Fibroblast of lung (primary cell): Measurements from ENCODE around the gene COL1A1.

ENCODE experiments used
- EZH2 ChIP-seq: IDR thresholded peaks from 2 replicates; pipeline ENCODE4 v1.5.1; 2012; ENCODE audit warnings: low read length, control low read depth, mild to moderate bottlenecking; ENCODE audit errors: missing control alignments
- TF ChIP-seq, protein P1 (sequence below), 2 donors: IDR thresholded peaks in 1 of 2; conservative IDR thresholded peaks in 1 of 2; 1 replicate in 1 of 2; 2 replicates in 1 of 2; pipeline ENCODE4 v1.5.1; 2011 to 2012; ENCODE audit warnings: low read length in 2 of 2, control low read depth in 1 of 2, inconsistent platforms in 1 of 2, low read depth in 1 of 2, mild to moderate bottlenecking in 1 of 2

DNA sequence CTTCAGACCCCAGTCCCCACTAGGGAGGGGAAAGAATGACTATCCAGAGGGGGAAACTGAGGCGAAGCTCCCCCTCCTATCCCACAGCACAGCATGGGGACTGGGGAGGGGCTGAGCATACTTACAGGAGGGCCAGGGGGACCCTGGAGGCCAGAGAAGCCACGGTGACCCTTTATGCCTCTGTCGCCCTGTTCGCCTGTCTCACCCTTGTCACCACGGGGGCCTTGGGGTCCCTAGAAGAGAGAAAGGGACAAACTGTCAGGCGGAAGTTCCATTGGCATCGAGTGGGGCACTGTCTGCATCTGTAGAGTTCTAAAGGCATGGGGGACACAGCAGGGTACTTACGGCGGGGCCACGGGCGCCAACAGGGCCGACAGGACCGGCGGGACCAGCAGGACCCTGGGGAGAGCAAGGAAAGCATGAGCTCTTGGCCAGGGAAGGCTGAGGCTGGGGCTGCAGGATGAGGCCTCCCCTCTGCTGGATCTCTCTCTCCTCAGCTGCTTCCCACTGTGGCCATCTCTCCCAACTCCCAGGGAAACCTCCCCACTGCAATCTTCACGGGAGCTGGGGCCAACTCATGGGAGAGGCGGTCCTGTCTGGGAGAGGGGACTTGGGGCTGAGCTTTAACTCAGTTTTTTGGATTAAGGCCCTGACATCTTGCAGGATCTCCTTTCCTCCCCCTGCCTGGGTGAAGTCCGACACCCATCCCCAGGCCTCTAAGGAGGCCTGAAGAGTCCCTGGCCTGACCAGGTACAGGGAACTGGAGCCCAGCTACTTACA is 13.5 kb downstream of the COL1A1 start:
- TF ChIP-seq, protein P1, sequence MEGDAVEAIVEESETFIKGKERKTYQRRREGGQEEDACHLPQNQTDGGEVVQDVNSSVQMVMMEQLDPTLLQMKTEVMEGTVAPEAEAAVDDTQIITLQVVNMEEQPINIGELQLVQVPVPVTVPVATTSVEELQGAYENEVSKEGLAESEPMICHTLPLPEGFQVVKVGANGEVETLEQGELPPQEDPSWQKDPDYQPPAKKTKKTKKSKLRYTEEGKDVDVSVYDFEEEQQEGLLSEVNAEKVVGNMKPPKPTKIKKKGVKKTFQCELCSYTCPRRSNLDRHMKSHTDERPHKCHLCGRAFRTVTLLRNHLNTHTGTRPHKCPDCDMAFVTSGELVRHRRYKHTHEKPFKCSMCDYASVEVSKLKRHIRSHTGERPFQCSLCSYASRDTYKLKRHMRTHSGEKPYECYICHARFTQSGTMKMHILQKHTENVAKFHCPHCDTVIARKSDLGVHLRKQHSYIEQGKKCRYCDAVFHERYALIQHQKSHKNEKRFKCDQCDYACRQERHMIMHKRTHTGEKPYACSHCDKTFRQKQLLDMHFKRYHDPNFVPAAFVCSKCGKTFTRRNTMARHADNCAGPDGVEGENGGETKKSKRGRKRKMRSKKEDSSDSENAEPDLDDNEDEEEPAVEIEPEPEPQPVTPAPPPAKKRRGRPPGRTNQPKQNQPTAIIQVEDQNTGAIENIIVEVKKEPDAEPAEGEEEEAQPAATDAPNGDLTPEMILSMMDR (conservative IDR thresholded peaks at IDR 0.05 in 1 of 2, IDR thresholded peaks at IDR 0.05 in 1 of 2; ENCODE audit: low read depth in 1 of 2, low read length in 2 of 2), result no peak
- no peak for TF ChIP-seq EZH2
